ENCODE data around the gene DCDC2.
"Not testable (repeated sequence)": the region's sequence is repeated elsewhere in the genome, so short reads cannot be mapped to it uniquely, and the experiment has no call there.

Gene DCDC2

GRCh38 chr6:24378473-24379097 lies 20.7 kb upstream of the DCDC2 start:
- DNase-seq (ENCODE audit: low spot score) = no peak

- no peak for DNase-seq (ENCODE audit: low spot score)
Measured at GRCh38 chr6:24376871-24377270, 19.0 kb upstream of the DCDC2 start.

- DNase-seq (ENCODE audit: low spot score) = no peak
Measured at GRCh38 chr6:24374612-24375011, 16.8 kb upstream of the DCDC2 start.

GRCh38 chr6:24365103-24365633 lies 7.3 kb upstream of the DCDC2 start:
- not testable (repeated sequence) for DNase-seq (ENCODE audit: low spot score)

GRCh38 chr6:24362363-24362762 lies 4.5 kb upstream of the DCDC2 start:
- not testable (repeated sequence) for DNase-seq (ENCODE audit: low spot score)

- peak; percentile 67 for DNase-seq (ENCODE audit: low spot score)
Measured at GRCh38 chr6:24359640-24360454, 2.0 kb upstream of the DCDC2 start.

GRCh38 chr6:24358219-24358821 lies 461 bp upstream of the DCDC2 start:
- no peak for DNase-seq (ENCODE audit: low spot score)

- DNase-seq (ENCODE audit: low spot score) = no peak
Measured at GRCh38 chr6:24356310-24356973, 1.4 kb downstream of the DCDC2 start.

GRCh38 chr6:24355393-24355792 lies 2.5 kb downstream of the DCDC2 start:
- no peak for DNase-seq (ENCODE audit: low spot score)

GRCh38 chr6:24353861-24354260 lies 4.0 kb downstream of the DCDC2 start:
- no peak for DNase-seq (ENCODE audit: low spot score)

GRCh38 chr6:24352434-24352833 lies 5.4 kb downstream of the DCDC2 start:
- DNase-seq (ENCODE audit: low spot score) = no peak

GRCh38 chr6:24344976-24345375 lies 12.9 kb downstream of the DCDC2 start:
- DNase-seq (ENCODE audit: low spot score) = no peak

- DNase-seq (ENCODE audit: low spot score) = no peak
Measured at GRCh38 chr6:24340998-24341938, 16.6 kb downstream of the DCDC2 start.

- DNase-seq (ENCODE audit: low spot score) = no peak
Measured at GRCh38 chr6:24339932-24340331, 17.9 kb downstream of the DCDC2 start.

- DNase-seq (ENCODE audit: low spot score) = no peak
Measured at GRCh38 chr6:24334285-24334684, 23.6 kb downstream of the DCDC2 start.

GRCh38 chr6:24332317-24332716 lies 25.5 kb downstream of the DCDC2 start:
- no peak for DNase-seq (ENCODE audit: low spot score)

- no peak for DNase-seq (ENCODE audit: low spot score)
Measured at GRCh38 chr6:24330137-24330732, 27.6 kb downstream of the DCDC2 start.

- DNase-seq (ENCODE audit: low spot score) = no peak
Measured at GRCh38 chr6:24329451-24329850, 28.4 kb downstream of the DCDC2 start.

GRCh38 chr6:24329022-24329421 lies 28.8 kb downstream of the DCDC2 start:
- DNase-seq (ENCODE audit: low spot score) = no peak

- no peak for DNase-seq (ENCODE audit: low spot score)
Measured at GRCh38 chr6:24327756-24328155, 30.1 kb downstream of the DCDC2 start.

- DNase-seq (ENCODE audit: low spot score) = no peak
Measured at GRCh38 chr6:24325978-24326377, 31.9 kb downstream of the DCDC2 start.
